NCI-H1930 (cell line): ENCODE measurements around the gene PPP2R5C.
"Not testable (repeated sequence)": the region's sequence is repeated elsewhere in the genome, so short reads cannot be mapped to it uniquely, and the experiment has no call there.

Source experiments
- DNase-seq, 2 experiments: peaks; one replicate each; lab custom pipeline; 2025; lab: John Stamatoyannopoulos, UW

The PPP2R5C gene

GRCh38 chr14:101727611-101728366 is 33.7 kb upstream of the PPP2R5C start:
- DNase-seq: no peak

GRCh38 chr14:101728367-101728742 is 33.2 kb upstream of the PPP2R5C start:
- DNase-seq: no peak

GRCh38 chr14:101729382-101729781 is 32.1 kb upstream of the PPP2R5C start:
- no peak for DNase-seq

GRCh38 chr14:101730157-101730556 is 31.4 kb upstream of the PPP2R5C start:
- not testable (repeated sequence) for DNase-seq

GRCh38 chr14:101730626-101731186 is 30.8 kb upstream of the PPP2R5C start:
- no peak for DNase-seq

- DNase-seq: no peak
These were observed 30.1 kb upstream of the PPP2R5C start for GRCh38 chr14:101731187-101732080.

- DNase-seq: no peak
These were observed 29.4 kb upstream of the PPP2R5C start for GRCh38 chr14:101732118-101732517.

GRCh38 chr14:101733211-101733610 is 28.3 kb upstream of the PPP2R5C start:
- no peak for DNase-seq

- DNase-seq: no peak
These were observed 27.2 kb upstream of the PPP2R5C start for GRCh38 chr14:101734246-101734847.

- no peak for DNase-seq
These were observed 26.1 kb upstream of the PPP2R5C start for GRCh38 chr14:101735453-101735852.

GRCh38 chr14:101736071-101736470 is 25.4 kb upstream of the PPP2R5C start:
- DNase-seq: no peak

- DNase-seq: no peak
These were observed 24.9 kb upstream of the PPP2R5C start for GRCh38 chr14:101736585-101736984.

GRCh38 chr14:101737414-101738339 is 23.8 kb upstream of the PPP2R5C start:
- DNase-seq: no peak

- DNase-seq: no peak
These were observed 22.7 kb upstream of the PPP2R5C start for GRCh38 chr14:101738703-101739320.

- no peak for DNase-seq
These were observed 21.9 kb upstream of the PPP2R5C start for GRCh38 chr14:101739446-101740141.

GRCh38 chr14:101740981-101741380 is 20.5 kb upstream of the PPP2R5C start:
- DNase-seq: no peak

- no peak for DNase-seq
These were observed 17.8 kb upstream of the PPP2R5C start for GRCh38 chr14:101743701-101744100.

GRCh38 chr14:101744382-101744781 is 17.1 kb upstream of the PPP2R5C start:
- not testable (repeated sequence) for DNase-seq

- not testable (repeated sequence) for DNase-seq
These were observed 11.8 kb upstream of the PPP2R5C start for GRCh38 chr14:101749756-101750155.

GRCh38 chr14:101754893-101755292 is 6.6 kb upstream of the PPP2R5C start:
- no peak for DNase-seq
